Measurements from ENCODE around the gene PHACTR3. TPM values are rescaled to one million over a fixed set of nuclear protein-coding genes. Genes with fewer than 3 reads are reported as not detected.

The PHACTR3 gene
- polyA plus RNA-seq, 1 donor (not counting 4 experiments of a cell fraction or from before 2014, with no cell fraction given): 2.6 TPM

GRCh38 chr20:59831916-59832270 is 227.6 kb downstream of the PHACTR3 start:
- H3K27me3 ChIP-seq (ENCODE audit: control insufficient read depth, extremely low read depth, insufficient read depth, low read length): no peaks in the 10 kb centered on the region
- no peak overlapping the region for H3K4me2 ChIP-seq (ENCODE audit: control insufficient read depth, extremely low read depth, insufficient read depth, low read depth, low read length)
- no peak overlapping the region for H3K27ac ChIP-seq (ENCODE audit: control insufficient read depth, insufficient read depth, low read length)
- H3K4me1 ChIP-seq (ENCODE audit: control insufficient read depth, extremely low read depth, insufficient read depth, low read length): peaks cover 46% of the 10 kb centered on the region
- H3K9ac ChIP-seq (ENCODE audit: control insufficient read depth, extremely low read depth, insufficient read depth, low read length): peak overlapping the region; percentile 14
- no peak for DNase-seq (ENCODE audit: low read depth, low spot score)
- no peak for TF ChIP-seq EZH2 (IDR thresholded peaks at IDR 0.05; ENCODE audit: low read length)
- H3K9me1 ChIP-seq (ENCODE audit: control insufficient read depth, extremely low read depth, insufficient read depth, low read length): peaks cover 2% of the 10 kb centered on the region
- dilution Hi-C loops (cut with MboI; ENCODE audit: extremely low pct_ligation_motif_present, low sequenced_read_pairs): no loop called here
- H3K36me3 ChIP-seq (ENCODE audit: control insufficient read depth in 2 of 2, extremely low read depth in 1 of 2, insufficient read depth in 2 of 2, low read length in 2 of 2): no peaks in the 10 kb centered on the region
- no peak for FAIRE-seq
- no peak overlapping the region for H3K4me3 ChIP-seq (ENCODE audit: control insufficient read depth in 2 of 3, extremely low read depth in 1 of 3, insufficient read depth in 2 of 3, low read depth in 1 of 3, low read length in 3 of 3)
- H3K79me2 ChIP-seq (ENCODE audit: control insufficient read depth, insufficient read depth, low read length): no peaks in the 10 kb centered on the region
- H2AFZ ChIP-seq (ENCODE audit: control insufficient read depth, low read length): no peak overlapping the region
- no peaks in the 10 kb centered on the region for H4K20me1 ChIP-seq (ENCODE audit: control insufficient read depth, extremely low read depth, insufficient read depth, low read length)
- no peaks in the 10 kb centered on the region for H3K9me3 ChIP-seq (ENCODE audit: control insufficient read depth, low read depth, low read length)

GRCh38 chr20:59832406-59833363 is 228.3 kb downstream of the PHACTR3 start:
- Histone ChIP-seq H3K27me3 (ENCODE audit: control insufficient read depth, extremely low read depth, insufficient read depth, low read length) (no peaks in the 10 kb centered on the region), H3K4me3 (ENCODE audit: control insufficient read depth in 2 of 3, extremely low read depth in 1 of 3, insufficient read depth in 2 of 3, low read depth in 1 of 3, low read length in 3 of 3) (no peak overlapping the region), H2AFZ (ENCODE audit: control insufficient read depth, low read length) (no peak overlapping the region), H3K4me2 (ENCODE audit: control insufficient read depth, extremely low read depth, insufficient read depth, low read depth, low read length) (no peak overlapping the region), H3K79me2 (ENCODE audit: control insufficient read depth, insufficient read depth, low read length) (no peaks in the 10 kb centered on the region), H4K20me1 (ENCODE audit: control insufficient read depth, extremely low read depth, insufficient read depth, low read length) (no peaks in the 10 kb centered on the region), H3K9me1 (ENCODE audit: control insufficient read depth, extremely low read depth, insufficient read depth, low read length) (peaks cover 2% of the 10 kb centered on the region), H3K9ac (ENCODE audit: control insufficient read depth, extremely low read depth, insufficient read depth, low read length) (no peak overlapping the region), H3K36me3 (ENCODE audit: control insufficient read depth in 2 of 2, extremely low read depth in 1 of 2, insufficient read depth in 2 of 2, low read length in 2 of 2) (no peaks in the 10 kb centered on the region), H3K4me1 (ENCODE audit: control insufficient read depth, extremely low read depth, insufficient read depth, low read length) (peaks cover 50% of the 10 kb centered on the region), H3K9me3 (ENCODE audit: control insufficient read depth, low read depth, low read length) (no peaks in the 10 kb centered on the region), H3K27ac (ENCODE audit: control insufficient read depth, insufficient read depth, low read length) (no peak overlapping the region)
- TF ChIP-seq EZH2 (IDR thresholded peaks at IDR 0.05; ENCODE audit: low read length) (no peak), CTCF (optimal IDR thresholded peaks at IDR 0.05 in 1 of 3, IDR thresholded peaks at IDR 0.05 in 1 of 3, conservative IDR thresholded peaks at IDR 0.05 in 1 of 3; ENCODE audit: extremely low read depth in 1 of 3, insufficient read depth in 2 of 3, low read length in 3 of 3) (no peak)
- no peak for DNase-seq (ENCODE audit: low read depth, low spot score)
- FAIRE-seq: no peak
- dilution Hi-C loops (cut with MboI; ENCODE audit: extremely low pct_ligation_motif_present, low sequenced_read_pairs): no loop called here
